Left lung (tissue), 10 donors: ENCODE measurements around the gene USP8. TPM values are rescaled to one million over a fixed set of nuclear protein-coding genes. Genes with fewer than 3 reads are reported as not detected.
"Not testable (repeated sequence)": the region's sequence is repeated elsewhere in the genome, so short reads cannot be mapped to it uniquely, and the experiment has no call there.

Source experiments
- ATAC-seq: fragments of 200-7000 bp; cut with Tn5 transposase; one replicate; pipeline ENCODE4 v1.9.1; 2020; ENCODE audit warnings: moderate library complexity
- DNase-seq, 4 donors: peaks; one replicate each; pipeline ENCODE4 v3.0.0-alpha.2; 2013 to 2020
- H3K27ac ChIP-seq, 2 donors: fragments of 200-600 bp; sonication (generic) in 1 of 2; one replicate each; pipeline versions ENCODE4 v1.5.0 to v1.8.0; 2020 to 2021
- H3K27me3 ChIP-seq, 2 donors: fragments of 200-600 bp; sonication (generic) in 1 of 2; one replicate each; pipeline versions ENCODE4 v1.5.0 to v1.8.0; 2020 to 2021
- H3K36me3 ChIP-seq, 2 donors: fragments of 200-600 bp; sonication (generic) in 1 of 2; one replicate each; pipeline versions ENCODE4 v1.5.0 to v1.8.0; 2020 to 2021
- H3K4me1 ChIP-seq, 2 donors: fragments of 200-600 bp; one replicate each; pipeline ENCODE4 v1.8.0; 2021
- H3K4me3 ChIP-seq, 2 donors: fragments of 200-600 bp; sonication (generic) in 1 of 2; one replicate each; pipeline versions ENCODE4 v1.5.0 to v1.8.0; 2020 to 2021; ENCODE audit warnings: mild to moderate bottlenecking in 1 of 2
- H3K9me3 ChIP-seq, 2 donors: fragments of 200-600 bp; sonication (generic) in 1 of 2; one replicate each; pipeline versions ENCODE4 v1.5.0 to v1.8.0; 2020 to 2021
- CTCF ChIP-seq, 2 donors: fragments of 200-600 bp; sonication (generic) in 1 of 2; IDR thresholded peaks; one replicate each; pipeline versions ENCODE4 v1.5.0 to v1.8.0; 2021; ENCODE audit warnings: antibody characterized with exemption in 2 of 2
- intact Hi-C, 2 donors: fragments of 100-400 bp; cut with DNase I; formaldehyde crosslinking; loops; one replicate each; pipeline versions ENCODE4 v1.11.2 to v1.14.2; 2022
- polyA plus RNA-seq, 6 donors: library from polyadenylated mRNA; unstranded; fragments of 120-200 nt; gene quantifications; one replicate each; pipeline ENCODE4 v1.2.1, GENCODE V29; 2013; ENCODE audit not compliant: insufficient read length in 6 of 6
- total RNA-seq, 2 donors: library from RNA; stranded (reverse); fragmentation: NEBNext Ultra II Directional; extraction: Animal tissue kit (Norgen Biotek cat#: 25700); gene quantifications; one replicate each; pipeline ENCODE4 v1.2.1, GENCODE V29; 2021
- donor health status: DM: no; HTN: yes; CAD: no.
- donor health status: DM: no; HTN: no; CAD: no.

Gene USP8
- total and polyA plus RNA-seq, 8 donors, result 51.3 to 68.6 (median 60.8) TPM

DNA sequence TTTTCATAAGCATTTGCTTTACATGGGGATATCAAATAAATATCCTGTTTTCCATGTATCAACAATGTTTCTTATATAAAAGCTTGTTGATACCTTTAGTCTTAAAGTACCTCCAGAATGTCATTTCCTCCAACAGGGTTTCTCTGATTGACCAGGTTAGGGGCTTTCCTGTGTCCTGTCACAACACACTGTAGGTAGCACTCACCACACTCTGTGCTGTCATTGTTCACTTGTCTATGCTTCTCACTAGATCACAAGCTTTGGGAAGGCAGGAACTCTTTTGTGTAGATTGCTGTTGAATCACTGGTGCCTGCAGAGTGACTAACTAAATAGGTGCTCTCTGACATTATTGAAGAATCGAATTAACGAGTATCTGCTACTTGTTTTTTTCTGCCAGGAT lies 72.5 kb downstream of the USP8 start:
- no peaks in the 10 kb centered on the region for H3K27me3 ChIP-seq
- H3K27ac ChIP-seq, result no peak overlapping the region
- DNase-seq, result no peak
- no peaks in the 10 kb centered on the region for H3K9me3 ChIP-seq
- H3K36me3 ChIP-seq, result peaks cover 4 to 99% of the 10 kb centered on the region in 2 donors
- no peak for TF ChIP-seq CTCF (IDR thresholded peaks at IDR 0.05)
- ATAC-seq, result no peak
- H3K4me1 ChIP-seq, result no peaks in the 10 kb centered on the region
- H3K4me3 ChIP-seq, result no peak overlapping the region
- intact Hi-C loops, result no loop called here

DNA sequence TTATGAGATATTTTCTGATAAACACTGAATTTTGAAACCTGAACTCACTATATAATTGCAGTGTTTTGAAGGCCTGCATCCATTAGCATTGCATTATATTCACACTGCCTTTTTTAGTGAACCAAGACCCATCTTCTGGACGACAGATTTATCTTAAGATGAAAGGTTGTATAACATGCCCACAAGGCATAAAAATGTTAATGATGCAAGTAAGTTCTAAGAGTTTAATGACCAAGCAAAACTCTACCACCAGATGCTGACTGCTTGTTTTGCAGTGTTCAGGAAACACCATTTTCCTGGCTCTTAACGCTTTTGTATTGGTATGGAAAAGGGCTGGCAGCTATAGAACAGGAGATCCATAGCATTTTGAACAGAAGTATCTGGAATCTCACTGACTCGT lies 76.1 kb downstream of the USP8 start:
- no peak overlapping the region for H3K27ac ChIP-seq
- no peak for ATAC-seq
- peaks cover 4 to 88% of the 10 kb centered on the region in 2 donors for H3K36me3 ChIP-seq
- H3K9me3 ChIP-seq, result no peaks in the 10 kb centered on the region
- intact Hi-C loops, result no loop called here
- TF ChIP-seq CTCF (IDR thresholded peaks at IDR 0.05), result no peak
- no peaks in the 10 kb centered on the region for H3K27me3 ChIP-seq
- H3K4me3 ChIP-seq, result no peak overlapping the region
- H3K4me1 ChIP-seq, result no peaks in the 10 kb centered on the region
- no peak for DNase-seq

DNA sequence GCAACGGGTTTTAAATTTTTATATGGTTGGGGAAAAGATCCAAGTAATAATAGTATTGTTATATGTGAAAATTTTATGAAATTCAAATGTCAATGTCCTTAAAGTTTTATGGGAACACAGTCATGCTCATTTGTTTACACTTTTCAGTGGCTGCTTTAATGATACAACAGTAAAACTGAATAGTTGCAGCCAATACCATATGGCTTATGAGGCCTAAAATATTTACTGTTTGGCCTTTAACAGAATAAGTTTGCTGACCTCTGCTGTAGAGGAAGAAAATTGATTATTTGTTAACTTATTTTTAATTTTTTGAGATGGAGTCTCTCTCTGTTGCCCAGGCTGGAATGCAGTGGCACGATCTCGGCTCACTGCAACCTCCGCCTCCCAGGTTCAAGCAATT lies 77.6 kb downstream of the USP8 start:
- no peak for DNase-seq
- Histone ChIP-seq H3K36me3 (peaks cover 2 to 74% of the 10 kb centered on the region in 2 donors), H3K27me3 (no peaks in the 10 kb centered on the region), H3K4me3 (no peak overlapping the region), H3K9me3 (no peaks in the 10 kb centered on the region), H3K4me1 (no peaks in the 10 kb centered on the region), H3K27ac (no peak overlapping the region)
- TF ChIP-seq CTCF (IDR thresholded peaks at IDR 0.05), result no peak
- intact Hi-C loops, result no loop called here
- no peak for ATAC-seq

DNA sequence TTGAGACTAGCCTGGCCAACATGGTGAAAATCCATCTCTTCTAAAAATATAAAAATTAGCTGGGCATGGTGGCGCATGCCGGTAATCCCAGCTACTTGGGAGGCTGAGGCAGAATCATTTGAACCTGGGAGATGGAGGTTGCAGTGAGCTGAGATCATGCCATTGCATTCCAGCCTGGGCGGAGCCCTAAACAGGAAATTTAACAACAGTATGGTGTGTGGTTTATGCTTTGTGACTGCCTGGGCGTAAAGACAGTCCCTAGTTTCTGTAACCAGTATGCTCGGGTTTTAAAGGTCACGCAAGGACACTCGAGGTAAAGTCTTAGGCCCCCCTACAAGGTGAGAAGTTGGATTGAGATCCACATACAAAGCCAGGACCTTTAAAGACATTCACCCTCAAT lies 78.9 kb downstream of the USP8 start:
- H3K27ac ChIP-seq, result no peak overlapping the region
- peaks cover 0 to 62% of the 10 kb centered on the region in 2 donors for H3K36me3 ChIP-seq
- ATAC-seq (no peak), DNase-seq (no peak)
- H3K4me3 ChIP-seq, result no peak overlapping the region
- intact Hi-C loops, result no loop called here
- no peaks in the 10 kb centered on the region for H3K9me3 ChIP-seq
- no peaks in the 10 kb centered on the region for H3K4me1 ChIP-seq
- no peak for TF ChIP-seq CTCF (IDR thresholded peaks at IDR 0.05)
- H3K27me3 ChIP-seq, result no peaks in the 10 kb centered on the region

- ATAC-seq, H3K9me3 ChIP-seq, H3K4me1 ChIP-seq, H3K27ac ChIP-seq, H3K27me3 ChIP-seq, intact Hi-C loops, H3K4me3 ChIP-seq, DNase-seq: not testable (repeated sequence)
- peaks cover 0 to 37% of the 10 kb centered on the region in 2 donors for H3K36me3 ChIP-seq
Measured at GRCh38 chr15:50505656-50506055, 81.5 kb downstream of the USP8 start.

GRCh38 chr15:50506121-50506520 lies 81.9 kb downstream of the USP8 start:
- ATAC-seq, result no peak
- Histone ChIP-seq H3K4me3 (no peak overlapping the region), H3K36me3 (peaks cover 0 to 32% of the 10 kb centered on the region in 2 donors), H3K27ac (no peak overlapping the region), H3K9me3 (no peaks in the 10 kb centered on the region), H3K4me1 (no peaks in the 10 kb centered on the region), H3K27me3 (no peaks in the 10 kb centered on the region)
- intact Hi-C loops, result no loop called here
- no peak for TF ChIP-seq CTCF (IDR thresholded peaks at IDR 0.05)
- peak in 1 of 4 donors; percentile 3 for DNase-seq
